NAMALWA (cell line): ENCODE results near the gene CDC42BPB.
"Not testable (repeated sequence)": the region's sequence is repeated elsewhere in the genome, so short reads cannot be mapped to it uniquely, and the experiment has no call there.

Experiments used
- DNase-seq: peaks from one replicate; pipeline ENCODE4 v3.0.0-alpha.2; 2015; ENCODE audit warnings: low spot score

The CDC42BPB gene

DNA sequence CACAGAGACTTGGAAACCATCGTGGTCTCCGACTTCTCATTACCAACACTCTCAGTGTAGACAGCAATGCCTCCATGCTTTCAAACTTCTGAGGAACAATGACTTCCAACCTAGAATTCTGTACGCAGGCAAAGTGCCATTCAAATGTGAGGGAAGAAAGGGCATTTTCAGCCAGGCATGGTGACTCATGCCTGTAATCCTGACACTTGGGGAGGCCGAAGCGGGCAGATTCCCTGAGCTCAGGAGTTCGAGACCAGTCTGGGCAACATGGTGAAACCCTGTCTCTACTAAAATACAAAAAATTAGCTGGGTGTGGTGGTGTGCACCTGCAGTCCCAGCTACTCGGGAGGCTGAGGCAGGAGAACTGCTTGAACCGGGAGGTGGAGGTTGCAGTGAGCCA lies 9.9 kb downstream of the CDC42BPB start:
- not testable (repeated sequence) for DNase-seq

DNA sequence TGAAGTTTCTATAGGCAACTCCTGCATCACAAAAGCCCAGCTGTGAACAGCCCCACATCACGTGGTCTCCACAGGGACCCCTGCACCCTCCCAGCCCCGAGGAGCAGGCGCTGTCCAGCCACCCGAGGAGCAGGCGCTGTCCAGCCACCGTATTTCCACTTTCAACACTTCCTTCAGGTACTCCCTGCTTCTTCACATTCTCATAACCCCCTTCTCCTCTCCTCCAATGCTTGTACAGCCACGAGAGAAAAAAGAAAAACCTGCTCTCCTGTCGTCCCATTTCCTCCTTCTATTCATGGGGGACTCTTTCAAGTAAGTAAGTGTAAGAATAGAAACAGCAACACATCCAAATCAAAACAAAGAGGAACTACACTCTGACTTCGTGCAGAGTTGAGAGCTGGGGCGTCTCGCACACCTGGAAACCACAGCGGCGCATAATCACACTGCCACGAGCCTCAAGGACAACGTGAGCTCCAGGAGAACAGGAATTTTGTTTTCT lies 11.9 kb downstream of the CDC42BPB start:
- DNase-seq = peak; percentile 15

DNA sequence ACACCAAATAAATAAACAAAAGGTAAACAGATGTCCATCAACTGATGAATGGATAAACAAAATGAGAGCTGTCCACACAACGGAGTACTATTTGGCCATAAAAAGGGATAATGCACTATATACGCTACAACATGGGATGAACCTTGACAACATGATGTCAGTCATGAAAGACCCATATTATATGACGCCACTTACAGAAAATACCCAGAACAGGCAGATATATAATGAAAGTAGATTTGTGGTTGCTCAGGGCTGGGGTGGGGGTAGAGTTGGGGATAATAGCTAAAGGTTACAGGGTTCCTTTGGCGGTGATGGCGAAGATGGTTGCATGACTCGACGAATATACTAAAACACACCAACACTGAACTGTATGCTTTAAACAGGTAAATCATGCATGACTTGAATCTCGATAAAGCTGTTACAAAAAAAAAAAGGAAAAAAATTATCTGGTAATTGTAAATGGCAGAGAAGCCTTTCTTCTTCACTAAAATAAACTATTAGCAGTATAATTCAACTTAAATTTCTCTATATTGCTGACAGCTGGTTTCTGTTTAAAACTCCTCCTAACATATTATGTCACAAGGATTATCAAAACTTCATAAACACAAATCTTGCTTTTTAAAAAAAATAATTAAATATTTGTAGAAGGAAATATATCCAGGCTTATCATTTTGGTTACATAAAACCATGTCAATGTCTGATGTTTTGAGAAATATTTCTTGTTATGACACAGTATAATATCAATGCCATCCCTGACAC lies 13.9 kb downstream of the CDC42BPB start:
- no peak for DNase-seq

DNA sequence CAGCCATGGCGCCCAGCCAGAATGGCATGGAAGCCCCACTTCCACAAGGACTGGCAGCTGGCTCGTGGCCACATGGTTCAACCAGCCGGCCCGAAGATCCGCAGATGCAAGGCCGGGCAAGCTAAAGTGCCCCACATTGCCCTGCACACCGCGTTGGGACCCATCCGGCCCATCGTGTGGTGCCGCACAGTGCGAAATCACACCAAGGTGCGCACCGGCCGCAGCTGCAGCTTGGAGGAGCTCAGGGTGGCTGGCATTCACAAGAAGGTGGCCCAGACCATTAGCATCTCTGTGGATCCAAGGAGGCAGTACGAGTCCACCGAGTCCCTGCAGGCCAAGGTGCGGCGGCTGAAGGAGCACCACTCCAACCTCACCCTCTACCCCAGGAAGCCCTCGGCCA lies 15.9 kb downstream of the CDC42BPB start:
- DNase-seq = no peak

DNA sequence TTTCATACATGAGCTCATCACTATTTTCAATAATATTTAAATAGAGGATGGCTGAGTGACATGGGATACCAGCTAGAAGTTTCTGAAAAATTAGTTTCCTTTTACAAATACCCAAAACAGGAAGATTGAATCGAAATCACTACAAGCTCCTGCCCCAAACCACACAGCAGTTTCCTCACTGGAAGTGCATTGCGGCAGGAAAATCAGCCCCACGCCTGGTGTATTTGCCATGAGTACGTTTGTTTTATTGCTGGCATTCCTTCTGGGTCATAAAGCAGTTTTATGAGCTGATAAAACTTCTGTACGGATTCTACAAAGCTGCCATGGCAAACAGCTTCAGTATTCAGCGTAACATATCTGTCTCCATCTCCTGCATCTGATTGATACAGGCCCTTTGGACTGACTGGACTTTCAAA lies 23.7 kb downstream of the CDC42BPB start:
- DNase-seq = no peak

DNA sequence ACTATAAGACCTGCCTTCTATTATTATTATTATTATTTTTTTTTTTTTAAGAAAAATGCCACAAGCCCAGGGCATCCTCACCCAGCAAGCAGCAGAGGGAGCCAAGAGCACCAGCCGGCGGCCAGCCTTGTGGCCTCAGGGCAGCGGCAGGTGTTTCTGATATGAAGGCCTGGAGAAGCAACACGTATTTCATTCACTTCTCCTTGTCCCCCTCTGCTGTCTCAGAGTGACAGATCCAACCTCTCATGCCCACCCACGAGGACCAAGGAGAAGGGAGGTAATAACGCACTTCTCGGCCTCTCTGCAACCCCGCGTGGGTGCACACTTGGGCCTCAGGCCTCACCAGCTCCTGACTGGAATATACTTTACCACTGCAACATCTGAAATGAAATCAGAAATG lies 25.4 kb downstream of the CDC42BPB start:
- DNase-seq = peak; percentile 10

DNA sequence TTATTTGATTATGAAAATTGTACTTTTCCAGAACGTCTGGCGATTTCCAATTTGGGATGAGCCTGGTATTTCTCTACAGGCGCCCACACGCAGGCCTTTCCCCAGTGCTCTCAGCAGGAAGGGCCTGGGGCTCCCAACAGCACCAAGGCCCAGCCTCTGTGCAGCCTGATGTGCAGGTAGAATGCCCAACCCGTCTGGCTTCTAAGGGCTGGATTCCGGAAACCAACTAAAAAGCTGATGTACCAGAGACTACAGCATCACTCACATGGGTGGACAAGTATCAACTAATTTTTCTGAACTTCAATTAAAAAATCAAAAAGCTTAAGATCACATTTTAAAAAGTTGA lies 25.8 kb downstream of the CDC42BPB start:
- no peak for DNase-seq

DNA sequence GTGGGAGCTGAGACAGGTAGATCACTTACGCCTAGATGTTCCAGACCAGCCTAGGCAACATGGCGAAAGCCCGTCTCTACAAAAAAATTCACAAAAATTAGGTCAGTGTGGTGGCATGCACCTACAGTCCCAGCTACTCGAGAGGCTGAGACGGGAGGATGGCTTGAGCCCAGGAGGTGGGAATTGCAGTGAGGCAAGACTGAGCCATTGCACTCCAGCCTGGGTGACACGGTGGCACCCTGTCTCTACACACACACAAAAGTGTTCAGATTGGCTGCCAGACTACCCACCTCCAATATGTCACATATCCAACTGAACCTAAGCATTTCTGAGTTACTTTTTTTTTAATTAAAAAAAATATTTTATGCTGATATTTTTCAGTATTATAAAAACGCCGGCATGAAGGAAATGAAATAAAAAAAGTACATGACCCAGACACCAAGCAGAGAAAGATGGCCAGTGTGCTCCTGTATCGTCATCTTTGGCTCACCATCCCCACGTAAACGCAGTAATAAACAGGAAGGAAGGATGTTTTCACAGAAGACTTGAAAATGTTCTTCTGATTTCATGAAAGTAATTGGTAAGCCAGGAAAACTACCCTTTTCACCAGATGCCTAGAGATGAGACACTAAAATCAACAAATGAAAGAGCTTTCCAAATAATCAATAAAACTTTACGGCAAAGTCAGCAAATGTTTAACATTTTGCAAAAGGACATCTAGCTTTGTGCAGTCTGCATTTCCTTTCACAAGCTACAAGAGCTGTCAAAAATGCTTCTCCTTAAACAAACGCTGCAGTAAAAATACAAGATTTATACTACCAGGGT lies 26.4 kb downstream of the CDC42BPB start:
- DNase-seq = no peak

DNA sequence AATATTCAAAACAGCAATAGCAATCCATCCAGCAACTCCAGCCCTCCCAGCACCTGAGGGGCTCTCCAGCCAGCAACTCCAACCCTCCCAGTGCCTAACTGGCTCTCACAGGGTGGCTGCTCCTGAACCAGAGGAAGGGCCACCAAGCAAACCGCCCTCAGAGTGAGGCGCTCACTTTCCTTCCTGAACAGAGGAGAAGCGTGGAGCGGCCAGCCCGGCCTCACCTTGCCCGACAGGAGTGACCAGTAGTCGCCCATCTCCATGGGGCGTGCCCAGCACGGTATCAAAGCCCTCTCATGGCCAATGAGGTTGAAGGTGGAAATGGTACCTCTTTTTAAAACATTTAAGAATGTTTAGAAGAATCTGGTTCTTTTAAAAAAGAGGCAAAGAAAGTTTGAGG lies 27.4 kb downstream of the CDC42BPB start:
- no peak for DNase-seq

DNA sequence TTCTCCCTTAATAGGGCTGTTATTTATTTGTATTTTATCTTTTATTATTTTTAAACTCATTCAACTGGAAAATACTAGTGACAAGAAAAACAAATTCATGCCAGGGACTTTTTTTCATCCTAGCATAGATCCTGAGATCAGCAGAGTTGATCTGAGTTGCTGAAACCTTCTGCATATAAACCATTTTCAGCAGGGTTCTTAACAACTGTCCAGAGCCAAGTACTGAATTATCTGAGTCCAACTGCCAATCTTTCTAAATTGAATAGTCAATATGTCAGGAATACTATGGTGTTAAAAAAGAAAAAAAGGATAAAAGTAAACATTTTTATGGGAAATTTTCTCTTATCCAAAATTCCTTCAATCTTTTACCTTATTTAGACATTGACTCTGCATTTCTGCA lies 28.6 kb downstream of the CDC42BPB start:
- no peak for DNase-seq

DNA sequence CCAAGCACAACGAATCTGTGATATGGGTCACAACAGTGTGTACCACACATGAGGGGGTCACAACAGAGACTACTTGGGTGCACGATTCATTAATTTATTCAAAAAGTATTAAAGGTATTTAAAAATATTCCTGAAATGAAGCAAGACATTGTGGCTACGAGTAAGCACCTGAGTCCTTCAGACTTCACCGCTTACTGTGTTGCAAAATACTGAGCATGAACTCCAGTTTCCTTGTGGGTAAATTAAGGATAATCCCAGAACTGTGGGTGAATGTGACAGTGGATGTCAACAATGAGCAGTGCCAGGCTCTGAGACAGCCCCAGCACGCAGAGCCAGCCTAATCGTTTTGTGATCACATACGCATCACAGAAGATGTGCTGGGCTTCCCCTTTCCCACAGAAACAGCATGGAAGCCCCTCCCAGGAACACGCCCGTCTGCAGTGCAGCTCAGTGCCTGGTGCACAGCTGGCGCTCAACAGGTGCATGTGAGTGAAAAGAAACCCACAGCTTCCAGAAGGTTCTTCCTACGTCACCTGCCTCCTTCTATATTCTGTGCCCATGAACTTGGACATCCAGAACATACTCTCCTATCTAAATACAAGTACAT lies 29.1 kb downstream of the CDC42BPB start:
- DNase-seq = no peak

DNA sequence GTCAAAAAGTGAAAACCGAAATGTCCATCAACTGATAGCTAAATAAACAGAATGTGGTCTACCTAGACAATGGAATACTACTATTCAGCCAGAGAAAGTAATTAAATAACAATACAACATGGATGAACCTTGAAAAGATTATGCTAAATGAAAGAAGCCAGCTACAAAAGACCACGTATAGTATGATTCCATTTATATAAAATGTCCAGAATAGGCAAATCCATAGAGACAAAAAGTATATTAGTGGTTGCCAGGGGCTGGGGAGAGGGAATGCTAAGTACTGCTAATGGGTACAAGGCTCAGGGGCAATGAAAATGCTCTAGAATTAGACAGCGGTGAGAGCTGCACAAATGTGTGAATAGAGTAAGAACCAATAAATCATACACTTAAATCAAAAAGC lies 29.9 kb downstream of the CDC42BPB start:
- DNase-seq = no peak

DNA sequence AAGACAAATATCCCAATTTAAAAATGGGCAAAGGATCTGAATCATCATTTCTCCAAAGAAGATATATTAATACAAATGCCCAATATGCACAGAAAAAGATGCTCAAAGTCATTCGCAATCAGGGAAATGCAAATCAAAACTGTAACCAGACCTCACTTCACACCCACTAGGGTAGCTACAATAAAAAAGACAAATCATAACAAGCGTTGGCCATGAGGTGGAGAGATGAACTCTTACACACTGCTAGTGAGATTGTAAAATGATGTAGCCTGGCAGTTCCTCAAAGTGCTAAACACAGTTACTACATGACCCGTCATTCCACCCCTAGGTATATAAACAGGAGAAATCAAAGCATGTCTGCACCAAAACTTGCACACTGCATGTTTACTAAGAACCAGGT lies 30.4 kb downstream of the CDC42BPB start:
- no peak for DNase-seq

DNA sequence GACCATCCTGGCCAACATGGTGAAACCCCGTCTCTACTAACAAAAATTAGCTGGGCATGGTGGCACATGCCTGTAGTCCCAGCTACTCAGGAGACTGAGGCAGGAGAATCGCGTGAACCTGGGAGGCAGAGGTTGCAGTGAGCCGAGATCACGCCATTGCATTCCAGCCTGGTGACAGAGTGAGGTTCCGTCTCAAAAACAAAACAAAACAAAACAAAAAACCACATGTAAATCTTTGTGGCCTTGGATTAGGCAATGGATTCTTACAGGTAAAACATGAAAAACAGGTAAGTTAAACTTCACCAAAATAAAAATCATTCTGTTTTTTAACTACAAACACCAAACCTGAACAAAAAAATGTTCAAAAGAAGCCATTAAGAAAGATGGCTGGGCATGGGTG lies 31.2 kb downstream of the CDC42BPB start:
- DNase-seq = not testable (repeated sequence)

DNA sequence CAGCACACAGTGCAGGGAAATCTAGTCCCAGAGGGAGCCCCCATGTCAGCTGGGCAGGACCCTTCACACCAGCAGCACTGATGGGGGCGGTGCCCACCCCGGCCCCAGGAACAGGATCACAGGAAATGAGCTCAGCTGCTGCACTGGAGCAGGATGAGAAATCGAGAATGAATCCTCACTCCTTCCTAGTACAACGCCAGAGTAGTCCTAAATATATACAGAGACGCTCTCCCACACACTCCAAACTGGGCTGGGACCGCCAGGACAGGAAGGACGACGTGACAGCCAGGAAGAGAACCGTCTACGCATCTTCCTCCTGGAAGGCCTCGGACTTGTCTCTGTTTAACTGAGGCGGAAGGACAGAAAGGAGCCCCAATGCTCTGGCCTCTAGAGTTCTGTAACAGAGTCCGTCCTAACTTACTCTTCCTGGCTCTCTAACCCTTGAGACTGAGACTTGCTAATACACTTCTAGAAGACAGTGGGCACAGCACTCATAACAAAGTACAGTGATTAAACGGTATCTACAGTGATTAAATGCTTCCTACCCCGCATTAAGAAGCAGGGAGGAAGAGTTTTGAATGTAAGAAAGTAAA lies 33.4 kb downstream of the CDC42BPB start:
- DNase-seq = no peak

DNA sequence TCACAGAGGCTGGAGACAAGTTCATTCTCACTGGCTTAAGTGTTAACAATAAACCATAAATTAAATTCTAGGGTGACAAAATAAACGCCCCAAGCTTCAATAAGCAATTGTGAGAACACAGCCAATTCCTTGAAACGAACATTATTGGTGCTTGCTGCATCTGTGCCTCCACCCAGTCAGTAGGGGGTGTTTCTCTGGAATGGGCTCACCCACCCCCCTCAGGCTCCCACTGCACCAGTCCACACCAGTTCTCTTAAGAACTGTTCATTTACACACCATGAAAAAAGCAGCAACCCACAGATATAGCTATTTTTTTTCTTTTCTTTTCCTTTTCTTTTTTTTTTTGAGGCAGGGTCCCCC lies 34.7 kb downstream of the CDC42BPB start:
- DNase-seq = no peak

DNA sequence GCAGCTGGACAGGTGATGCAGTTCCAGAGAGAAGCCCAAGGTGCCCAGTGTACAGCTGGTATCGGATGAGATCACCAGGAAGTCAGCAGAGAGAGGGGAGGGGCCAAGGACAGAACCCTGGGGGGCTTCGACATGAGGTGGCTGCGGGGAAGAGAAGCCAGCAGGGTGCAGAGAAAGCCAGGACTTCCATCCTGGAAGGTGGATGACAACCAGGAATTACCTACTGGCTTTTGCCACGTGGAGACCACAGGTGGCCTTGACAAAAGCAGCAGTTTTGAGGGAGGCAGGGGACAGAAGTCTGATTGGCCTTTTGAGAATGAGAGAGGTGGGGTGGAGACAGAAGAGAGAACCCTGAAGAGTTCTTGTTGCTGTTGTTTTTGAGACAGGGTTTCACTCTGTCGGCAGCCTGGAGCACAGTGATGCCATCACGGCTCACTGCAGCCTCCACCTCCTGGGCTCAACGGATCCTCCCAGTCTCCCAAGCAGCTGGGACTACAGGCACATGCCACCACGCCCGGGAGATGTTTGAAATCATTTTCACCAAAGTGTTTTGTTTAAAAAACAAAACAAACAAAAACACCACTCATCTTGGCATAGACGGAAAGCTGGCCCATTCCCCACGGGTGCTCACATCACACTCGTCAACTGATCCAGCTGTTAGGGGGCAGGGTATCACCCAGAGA lies 35.2 kb downstream of the CDC42BPB start:
- no peak for DNase-seq

DNA sequence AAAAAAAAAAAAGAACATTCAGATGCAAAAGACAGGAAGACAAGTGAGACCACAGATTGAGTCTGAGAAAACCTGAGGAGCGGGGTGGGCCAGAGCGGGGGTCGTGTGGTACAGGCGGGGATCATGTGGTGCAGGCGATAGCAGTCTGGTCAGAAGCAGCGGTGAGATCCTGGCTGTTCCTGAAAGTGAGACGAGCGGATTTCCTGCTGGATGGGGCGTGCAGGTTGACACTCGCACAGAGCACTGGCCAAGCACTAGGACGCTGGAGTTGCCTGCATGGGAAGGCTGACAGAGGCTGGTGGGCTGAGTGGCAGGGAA lies 35.7 kb downstream of the CDC42BPB start:
- DNase-seq = no peak

DNA sequence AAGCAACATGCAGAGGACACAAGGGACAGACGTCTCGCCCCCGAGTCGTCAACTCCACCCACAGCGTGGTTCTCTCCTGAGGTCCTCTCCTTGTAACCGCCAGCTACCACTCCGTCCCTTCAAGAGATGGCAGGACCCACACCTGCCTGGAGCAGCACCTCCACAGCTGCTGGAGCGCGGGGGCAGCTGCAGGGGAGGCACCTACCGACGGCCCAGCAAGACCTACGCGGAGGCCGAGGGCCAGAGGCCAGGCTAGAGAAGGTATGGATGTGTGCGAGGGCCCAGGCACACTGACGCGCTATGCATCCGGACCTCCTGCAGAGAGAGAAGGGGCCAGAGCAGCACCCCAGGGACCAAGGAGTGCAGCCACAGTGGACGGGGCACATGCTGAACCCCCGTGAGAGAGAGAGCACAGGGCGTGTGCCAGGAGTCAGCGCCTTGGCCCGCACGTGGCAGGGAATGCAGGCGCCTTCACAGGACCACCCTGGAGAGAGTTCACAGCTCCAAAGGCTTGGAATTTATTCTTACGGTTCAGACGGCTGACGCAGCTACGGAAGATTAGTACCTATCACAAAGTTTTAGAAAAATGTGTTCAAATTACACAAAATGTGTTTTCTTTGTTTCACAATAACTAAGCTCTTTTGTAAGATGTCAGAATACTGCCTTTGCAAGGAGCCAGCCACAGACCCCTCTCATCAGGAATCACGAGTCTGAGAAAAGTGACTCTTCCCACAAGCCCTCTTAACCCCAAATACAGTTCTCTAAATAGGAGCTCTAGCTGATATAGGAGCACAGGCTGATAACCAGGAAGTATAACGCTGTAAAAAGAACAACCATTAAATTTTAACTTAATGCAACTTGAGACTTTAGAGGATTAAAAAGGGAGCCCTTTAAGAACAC lies 36.8 kb downstream of the CDC42BPB start:
- DNase-seq = no peak

DNA sequence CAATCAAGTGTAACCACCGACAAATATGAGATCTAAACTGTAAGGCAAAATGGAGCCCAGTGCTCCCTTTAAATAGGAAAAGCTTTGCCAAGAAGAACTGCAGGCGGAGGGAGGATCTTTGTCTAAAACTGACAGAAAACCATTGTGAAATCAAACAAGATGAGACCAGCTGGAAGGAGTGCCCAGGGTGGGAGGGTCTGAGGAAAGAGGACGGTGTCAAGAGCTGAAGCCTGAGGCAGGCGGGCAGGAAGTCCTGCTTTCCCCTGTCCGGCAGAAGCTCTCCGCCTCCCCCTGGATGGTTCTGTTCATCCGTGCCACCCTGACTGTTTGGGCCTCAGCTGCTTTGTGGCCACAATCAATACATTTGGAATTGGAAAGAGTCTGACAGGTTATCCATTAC lies 37.5 kb downstream of the CDC42BPB start:
- DNase-seq = no peak

DNA sequence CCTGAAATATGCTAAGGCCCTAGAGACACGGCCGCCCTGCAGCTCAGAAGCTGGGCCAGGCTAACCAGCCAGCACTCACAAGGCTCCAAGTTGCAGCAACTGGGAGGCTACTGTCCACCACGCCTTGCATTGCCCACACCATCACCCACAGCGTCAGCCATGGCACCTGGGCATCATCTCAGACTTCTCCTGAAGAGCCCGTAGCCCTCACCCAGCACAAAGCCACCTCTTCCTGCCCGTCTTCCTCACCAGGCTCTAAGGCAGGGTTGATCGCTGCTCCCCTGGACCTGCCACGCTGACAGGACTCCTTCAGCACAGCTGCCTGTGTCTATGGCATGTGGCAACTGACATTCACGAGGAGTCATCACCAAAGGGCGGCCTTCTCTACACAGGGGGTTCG lies 38.1 kb downstream of the CDC42BPB start:
- no peak for DNase-seq
